NCI-H1436 treated with DMSO at 0.1 percent for 48 hours (cell line): Measurements from ENCODE around the gene HOXA11.

Experiments
- DNase-seq: peaks from one replicate; lab custom pipeline; 2025; lab: John Stamatoyannopoulos, UW

HOXA11 gene

DNA sequence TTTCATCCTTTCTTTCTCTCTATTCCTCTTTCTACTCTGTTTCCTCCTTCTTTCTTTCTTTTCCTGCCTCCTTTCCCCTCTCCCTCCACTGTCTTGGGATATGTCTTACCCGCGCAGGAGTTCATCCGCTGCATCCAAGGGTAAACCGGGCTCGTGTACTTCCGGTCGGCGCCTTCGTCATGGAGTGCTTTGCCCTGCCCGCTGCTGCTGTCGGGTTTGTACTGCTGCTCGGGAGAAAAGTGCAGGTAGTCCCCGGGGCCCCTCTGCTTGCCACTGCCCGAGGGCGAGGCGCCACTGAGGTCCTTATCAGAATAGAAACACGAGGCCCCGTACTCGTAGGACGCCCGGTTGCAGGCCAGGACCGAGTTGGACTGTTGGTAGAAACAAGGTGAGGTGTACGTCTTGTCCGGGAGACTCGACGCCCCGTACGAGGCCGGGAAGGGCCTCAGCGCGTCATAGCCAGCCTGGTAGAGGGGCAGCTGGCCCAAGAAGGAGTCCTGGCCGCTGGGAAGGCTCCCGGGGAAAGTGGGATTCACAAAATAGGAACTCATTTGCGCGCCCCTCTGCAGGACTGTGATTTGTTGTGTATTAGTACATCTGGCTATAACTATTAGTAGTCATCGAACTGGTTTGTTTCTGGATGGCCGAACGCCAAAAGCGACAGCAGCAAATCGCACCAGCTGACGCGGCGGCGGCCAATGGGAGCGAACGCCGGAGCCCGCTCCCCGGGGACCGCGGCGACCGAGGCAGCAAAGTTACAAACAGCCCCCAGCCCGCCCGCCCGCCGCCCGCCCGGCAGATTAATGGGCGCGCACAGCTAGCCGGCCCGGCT, 37.6 kb downstream of the HOXA11 start, which contains the start of gene HOXA6:
TSS of gene HOXA6 (minus strand) at position 576 of the 832 bp plus-strand sequence. CDS start at position 551, 25 bp downstream.
- DNase-seq, result no peak

- no peak for DNase-seq
These were observed 38.4 kb downstream of the HOXA11 start for GRCh38 chr7:27146491-27147198.

DNA sequence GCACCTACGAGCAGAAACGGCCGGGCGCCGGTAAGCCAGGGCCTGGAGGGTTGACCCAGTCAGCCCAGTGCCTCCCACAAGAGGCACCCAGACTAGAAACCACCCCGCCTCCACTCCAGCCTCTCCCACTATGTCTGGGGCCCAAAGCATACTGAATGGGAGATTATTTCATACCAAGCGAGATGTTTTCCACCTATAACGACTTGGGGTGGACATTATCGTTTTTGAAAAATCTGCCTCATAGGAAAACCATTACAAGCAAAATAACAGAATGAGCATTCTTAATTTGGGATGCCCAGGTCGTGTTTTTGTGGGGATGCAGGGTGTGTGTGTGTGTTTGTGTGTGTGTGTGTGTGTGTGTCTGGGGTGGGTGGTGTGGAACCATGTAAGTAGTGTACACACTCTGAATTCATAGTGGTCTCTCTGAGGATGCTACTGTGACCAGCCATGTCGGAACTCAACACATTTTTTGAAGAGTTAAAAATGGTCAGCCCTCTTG, 39.1 kb downstream of the HOXA11 start:
- DNase-seq, result no peak

DNA sequence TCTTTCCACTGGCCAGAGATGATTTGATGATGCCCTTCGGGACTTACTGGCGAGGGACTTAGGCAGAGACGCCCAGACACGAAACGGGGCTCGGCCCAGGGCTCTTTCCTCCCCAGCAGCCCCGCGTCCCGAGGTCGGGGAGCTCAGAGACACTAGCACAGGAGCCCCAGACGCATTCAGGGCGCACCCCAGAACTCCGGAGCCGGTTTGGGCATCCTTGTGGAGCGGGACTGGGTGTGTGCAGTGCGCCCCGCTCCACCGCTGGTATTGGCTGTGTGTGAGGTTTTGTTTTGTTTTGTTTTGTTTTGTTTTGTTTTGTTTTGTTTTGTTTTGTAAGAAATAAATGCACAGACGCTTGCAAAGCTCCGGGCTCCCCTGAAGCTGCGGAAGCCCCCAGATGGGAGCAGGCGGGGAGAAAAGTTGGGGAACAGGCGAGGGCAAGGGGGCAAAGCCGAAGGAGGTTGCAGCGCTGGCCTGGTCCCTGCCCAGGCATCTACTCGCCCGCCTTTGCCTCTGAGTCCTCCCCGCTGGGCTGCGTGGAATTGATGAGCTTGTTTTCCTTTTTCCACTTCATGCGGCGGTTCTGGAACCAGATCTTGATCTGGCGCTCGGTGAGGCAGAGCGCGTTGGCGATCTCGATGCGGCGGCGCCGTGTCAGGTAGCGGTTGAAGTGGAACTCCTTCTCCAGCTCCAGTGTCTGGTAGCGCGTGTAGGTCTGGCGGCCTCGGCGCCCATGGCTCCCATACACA, 39.7 kb downstream of the HOXA11 start:
- no peak for DNase-seq

- DNase-seq, result no peak
These were observed 40.3 kb downstream of the HOXA11 start for GRCh38 chr7:27144781-27145164.

GRCh38 chr7:27143950-27144780, 40.9 kb downstream of the HOXA11 start:
- DNase-seq, result no peak

DNA sequence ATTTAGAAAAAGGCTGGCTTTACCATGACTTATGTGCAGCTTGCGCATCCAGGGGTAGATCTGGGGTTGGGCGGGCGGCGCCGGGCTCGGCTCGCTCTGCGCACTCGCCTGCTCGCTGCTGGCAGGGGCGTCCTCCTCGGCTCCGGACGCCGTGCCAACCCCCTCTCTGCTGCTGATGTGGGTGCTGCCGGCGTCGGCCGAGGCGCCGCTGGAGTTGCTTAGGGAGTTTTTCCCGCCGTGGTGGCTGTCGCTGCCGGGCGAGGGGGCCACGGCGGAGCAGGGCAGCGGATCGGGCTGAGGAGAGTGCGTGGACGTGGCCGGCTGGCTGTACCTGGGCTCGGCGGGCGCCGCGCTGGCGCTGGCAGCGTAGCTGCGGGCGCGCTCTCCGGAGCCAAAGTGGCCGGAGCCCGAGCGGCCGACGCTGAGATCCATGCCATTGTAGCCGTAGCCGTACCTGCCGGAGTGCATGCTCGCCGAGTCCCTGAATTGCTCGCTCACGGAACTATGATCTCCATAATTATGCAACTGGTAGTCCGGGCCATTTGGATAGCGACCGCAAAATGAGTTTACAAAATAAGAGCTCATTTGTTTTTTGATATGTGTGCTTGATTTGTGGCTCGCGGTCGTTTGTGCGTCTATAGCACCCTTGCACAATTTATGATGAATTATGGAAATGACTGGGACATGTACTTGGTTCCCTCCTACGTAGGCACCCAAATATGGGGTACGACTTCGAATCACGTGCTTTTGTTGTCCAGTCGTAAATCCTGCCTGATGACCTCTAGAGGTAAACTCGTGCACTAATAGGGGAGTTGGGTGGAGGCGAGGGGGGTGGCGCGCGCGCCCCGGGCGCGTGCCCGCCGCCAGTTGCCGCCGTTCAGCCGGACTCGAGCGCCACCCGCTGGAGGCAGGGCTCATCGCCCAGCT, 41.7 kb downstream of the HOXA11 start, which contains the start of gene HOXA5:
TSS of gene HOXA5 (minus strand) at position 659 of the 927 bp plus-strand sequence. CDS start at position 585, 74 bp downstream.
- DNase-seq, result no peak

DNA sequence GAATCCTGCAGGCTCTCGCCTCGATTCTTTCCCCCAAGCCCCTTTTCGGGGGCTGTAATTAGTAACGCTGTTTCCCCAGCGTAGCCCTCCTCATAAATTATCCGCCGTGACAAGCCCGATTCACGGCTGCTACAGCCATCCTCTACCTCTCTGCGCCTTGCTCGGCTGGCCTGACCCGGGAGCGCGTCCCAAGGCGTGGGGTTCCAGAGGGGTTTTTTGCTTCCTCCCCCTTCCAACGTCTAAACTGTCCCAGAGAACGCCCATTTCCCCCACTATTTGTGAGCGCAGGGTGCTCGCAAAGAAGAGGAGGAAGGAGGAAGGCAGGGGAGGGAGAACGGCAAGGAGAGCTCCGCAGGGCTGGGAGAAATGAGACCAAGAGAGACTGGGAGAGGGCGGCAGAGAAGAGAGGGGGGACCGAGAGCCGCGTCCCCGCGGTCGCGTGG, 42.4 kb downstream of the HOXA11 start:
- no peak for DNase-seq

DNA sequence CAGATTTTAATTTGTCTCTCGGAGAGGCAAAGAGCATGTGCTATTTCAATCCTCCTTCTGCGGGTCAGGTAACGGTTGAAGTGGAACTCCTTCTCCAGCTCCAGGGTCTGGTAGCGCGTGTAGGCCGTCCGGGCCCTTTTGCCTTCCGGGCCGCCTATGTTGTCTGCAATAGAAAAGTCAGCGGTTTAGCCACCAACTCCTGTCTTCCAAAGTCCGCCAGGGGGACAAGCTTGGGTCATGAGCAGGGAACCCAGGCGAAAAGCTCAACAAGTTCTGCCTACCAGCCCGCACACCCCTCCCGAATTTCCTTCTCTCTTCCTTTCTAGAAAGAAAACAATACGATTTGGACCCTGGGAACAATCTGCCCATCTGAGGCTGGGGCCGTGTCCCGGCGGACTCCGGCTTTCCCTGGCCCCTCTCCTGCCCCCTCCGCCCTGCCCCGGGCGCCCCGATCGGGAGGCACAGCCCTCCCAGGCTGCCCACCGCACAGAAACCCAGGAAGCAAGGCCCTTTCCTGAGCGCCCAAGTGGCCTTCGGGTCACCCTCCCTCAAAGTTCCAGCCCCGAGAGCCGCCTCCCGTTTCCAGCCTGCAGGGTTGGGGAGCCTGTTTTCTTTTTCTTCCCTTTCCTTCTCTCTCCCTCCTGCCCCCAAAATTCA, 43.0 kb downstream of the HOXA11 start:
- DNase-seq, result no peak

GRCh38 chr7:27141137-27141922, 43.7 kb downstream of the HOXA11 start:
- DNase-seq, result no peak

DNA sequence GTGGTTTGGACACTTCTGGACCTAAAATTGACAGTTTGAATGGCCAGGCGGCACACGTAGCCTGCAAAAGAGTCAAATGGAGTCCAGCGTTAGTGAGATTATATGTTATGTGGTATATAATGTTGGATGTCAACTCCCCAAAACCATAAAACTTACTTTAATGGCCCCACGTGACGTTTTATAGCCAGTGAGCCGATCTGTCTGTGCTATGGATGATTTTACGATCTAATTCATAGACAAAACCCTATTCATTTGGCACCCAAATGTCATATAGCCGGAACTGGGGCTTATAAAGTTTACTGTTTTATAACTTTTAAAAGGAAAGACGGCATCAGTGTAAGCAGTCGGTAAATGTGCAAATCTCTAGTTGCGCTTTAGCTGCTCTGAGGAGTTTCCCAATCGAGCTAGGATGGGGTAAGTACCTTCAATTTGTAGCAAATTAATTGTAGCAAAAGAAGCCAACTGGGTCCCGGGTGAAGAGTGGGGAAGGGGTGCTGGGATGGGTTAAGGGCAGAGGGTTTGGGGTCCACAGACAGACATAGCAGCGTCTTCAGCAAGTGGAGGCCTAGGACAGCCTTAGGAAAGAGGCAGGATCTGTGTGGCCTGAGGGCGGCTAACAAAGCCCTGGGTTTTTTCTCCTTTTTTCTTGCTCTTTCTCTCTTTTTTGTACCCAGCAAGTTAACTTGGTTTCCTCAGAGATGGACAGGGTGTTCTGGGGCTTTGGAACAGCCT, 44.7 kb downstream of the HOXA11 start:
- no peak for DNase-seq

DNA sequence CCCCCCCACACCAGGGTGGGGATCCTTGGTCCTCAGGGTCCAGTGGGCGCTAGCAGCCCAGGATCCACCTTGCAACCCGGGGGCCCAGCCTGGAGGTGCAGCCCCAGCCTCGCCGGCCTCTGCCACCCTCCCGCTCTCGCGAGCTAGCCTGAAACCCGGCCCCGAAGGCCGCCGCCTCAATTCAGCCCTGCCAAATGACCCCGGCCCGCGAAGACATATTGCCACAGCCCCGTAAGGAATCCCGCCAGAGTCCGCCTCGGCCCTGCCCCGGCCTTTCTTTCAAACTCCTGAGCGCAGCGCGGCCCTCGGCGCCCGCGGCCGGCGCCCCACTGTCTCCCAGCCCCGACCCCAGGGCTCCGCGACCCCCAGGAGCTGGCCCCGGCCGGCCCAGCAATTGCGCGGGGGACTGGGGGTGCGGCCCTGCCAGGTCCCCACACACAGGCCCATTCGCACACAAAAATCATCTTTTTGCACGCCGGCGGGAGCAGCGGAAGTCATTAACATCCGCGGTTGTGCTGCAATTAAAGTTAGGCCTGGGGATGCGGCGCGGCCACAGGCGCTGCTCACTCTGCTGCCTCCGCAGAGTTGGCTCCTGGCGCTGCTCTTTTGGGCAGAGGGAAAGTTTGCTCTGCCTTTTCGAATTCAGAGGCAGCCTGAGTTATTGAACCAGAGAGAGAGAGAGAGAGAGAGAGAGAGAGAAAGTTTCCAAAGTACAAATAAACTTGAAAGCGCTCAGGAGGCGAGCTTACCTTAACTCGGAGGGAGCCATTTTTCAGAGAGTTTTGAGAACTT, 45.5 kb downstream of the HOXA11 start:
- DNase-seq, result no peak

DNA sequence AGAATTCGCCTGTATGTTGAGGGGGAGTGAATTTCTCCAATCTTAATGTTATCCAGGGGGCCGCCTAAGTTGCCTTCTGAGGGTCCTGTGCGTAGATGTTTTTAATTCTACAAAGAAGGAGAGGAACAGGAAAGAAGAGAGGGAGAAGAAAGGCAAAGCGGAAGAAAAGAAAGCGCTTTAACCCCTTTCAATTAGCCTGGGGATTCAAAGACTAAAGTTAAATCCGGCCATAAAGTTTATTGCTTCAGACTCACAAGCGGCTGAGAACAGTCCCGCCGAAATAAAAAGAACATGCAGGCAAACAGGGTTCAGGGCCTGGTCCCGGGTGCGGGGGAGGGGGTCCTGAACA, 46.1 kb downstream of the HOXA11 start:
- DNase-seq, result no peak

DNA sequence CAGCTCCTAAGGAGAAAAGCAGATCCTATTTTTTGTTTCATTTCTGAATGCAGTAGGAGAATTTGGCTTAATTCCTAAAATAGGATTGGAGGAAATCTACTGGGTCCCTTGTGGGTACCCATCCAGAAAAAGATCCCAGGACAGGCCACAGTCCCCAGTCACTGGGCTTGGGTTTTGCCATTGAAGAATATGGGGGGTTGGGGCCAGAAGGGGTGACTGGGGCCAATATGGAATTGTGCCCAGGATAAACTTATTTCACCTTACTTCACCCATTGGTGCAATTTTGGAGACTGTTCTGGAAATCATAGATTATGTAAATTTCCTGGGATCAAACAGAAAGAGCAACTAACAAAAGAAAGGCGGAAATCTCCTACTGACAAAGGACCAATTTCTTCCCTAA, 46.6 kb downstream of the HOXA11 start:
- no peak for DNase-seq

- no peak for DNase-seq
These were observed 47.3 kb downstream of the HOXA11 start for GRCh38 chr7:27137640-27138315.

GRCh38 chr7:27134392-27134791, 50.6 kb downstream of the HOXA11 start:
- no peak for DNase-seq
